ENCODE results near the gene TOP1.

GRCh38 chr20:40992349-40993113 is 36.1 kb upstream of the TOP1 start:
- TF ChIP-seq, protein P1, sequence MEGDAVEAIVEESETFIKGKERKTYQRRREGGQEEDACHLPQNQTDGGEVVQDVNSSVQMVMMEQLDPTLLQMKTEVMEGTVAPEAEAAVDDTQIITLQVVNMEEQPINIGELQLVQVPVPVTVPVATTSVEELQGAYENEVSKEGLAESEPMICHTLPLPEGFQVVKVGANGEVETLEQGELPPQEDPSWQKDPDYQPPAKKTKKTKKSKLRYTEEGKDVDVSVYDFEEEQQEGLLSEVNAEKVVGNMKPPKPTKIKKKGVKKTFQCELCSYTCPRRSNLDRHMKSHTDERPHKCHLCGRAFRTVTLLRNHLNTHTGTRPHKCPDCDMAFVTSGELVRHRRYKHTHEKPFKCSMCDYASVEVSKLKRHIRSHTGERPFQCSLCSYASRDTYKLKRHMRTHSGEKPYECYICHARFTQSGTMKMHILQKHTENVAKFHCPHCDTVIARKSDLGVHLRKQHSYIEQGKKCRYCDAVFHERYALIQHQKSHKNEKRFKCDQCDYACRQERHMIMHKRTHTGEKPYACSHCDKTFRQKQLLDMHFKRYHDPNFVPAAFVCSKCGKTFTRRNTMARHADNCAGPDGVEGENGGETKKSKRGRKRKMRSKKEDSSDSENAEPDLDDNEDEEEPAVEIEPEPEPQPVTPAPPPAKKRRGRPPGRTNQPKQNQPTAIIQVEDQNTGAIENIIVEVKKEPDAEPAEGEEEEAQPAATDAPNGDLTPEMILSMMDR (IDR thresholded peaks at IDR 0.05) = no peak
- TF ChIP-seq POLR2A (IDR thresholded peaks at IDR 0.05) = no peak
- TF ChIP-seq EP300 (IDR thresholded peaks at IDR 0.05) = no peak
- no peak for TF ChIP-seq POLR2AphosphoS5 (IDR thresholded peaks at IDR 0.05)

Measured in stomach (tissue), 4 donors.